CD4-positive, alpha-beta memory T cell (primary cell): Measurements from ENCODE around the gene ARHGAP6. TPM values are rescaled to one million over a fixed set of nuclear protein-coding genes. Genes with fewer than 3 reads are reported as not detected.

Experiments used
- CTCF ChIA-PET: fragments of 350-600 bp; sonication (Branson Sonifier 250); formaldehyde crosslinking; loops from one replicate; lab custom pipeline; 2021; ENCODE audit warnings: inconsistent platforms; ENCODE audit not compliant: partially characterized antibody; lab: Charles Lee
- POLR2A ChIA-PET: fragments of 350-600 bp; sonication (Branson Sonifier 250); formaldehyde crosslinking; loops from one replicate; lab custom pipeline; 2021; ENCODE audit not compliant: partially characterized antibody; lab: Charles Lee
- DNase-seq, 5 donors: peaks; one replicate each; pipeline versions ENCODE4 v3.0.0 to v3.0.0-alpha.2; 2020 to 2022; ENCODE audit warnings: mixed read lengths in 1 of 5
- H3K27ac ChIP-seq: one replicate; pipeline ENCODE4 v1.7.0; 2013; ENCODE audit warnings: low read depth, low read length
- H3K27me3 ChIP-seq: 2 replicates; pipeline ENCODE4 v1.7.0; 2013; ENCODE audit warnings: mild to moderate bottlenecking, low read length, moderate library complexity; ENCODE audit not compliant: insufficient read depth
- H3K36me3 ChIP-seq: 2 replicates; pipeline ENCODE4 v1.7.0; 2013; ENCODE audit warnings: mild to moderate bottlenecking, low read length, moderate library complexity; ENCODE audit not compliant: insufficient read depth
- H3K4me1 ChIP-seq: 2 replicates; pipeline ENCODE4 v1.7.0; 2013; ENCODE audit warnings: mild to moderate bottlenecking, low read length, moderate library complexity; ENCODE audit not compliant: insufficient read depth
- H3K4me3 ChIP-seq, 2 donors: one replicate each; pipeline ENCODE4 v1.7.0; 2013; ENCODE audit warnings: low read length in 2 of 2, mild to moderate bottlenecking in 1 of 2
- H3K9me3 ChIP-seq, 2 donors: one replicate each; pipeline ENCODE4 v1.7.0; 2013; ENCODE audit warnings: low read length in 2 of 2, control low read depth in 1 of 2; ENCODE audit not compliant: control insufficient read depth in 1 of 2
- H3K27ac Mint-ChIP-seq, 7 donors: one replicate each; pipeline ENCODE4 v1.8.0; 2020 to 2021; ENCODE audit warnings: mixed read lengths in 7 of 7, mild to moderate bottlenecking in 6 of 7, inconsistent platforms in 3 of 7, moderate library complexity in 3 of 7
- H3K27me3 Mint-ChIP-seq, 2 donors: one replicate each; pipeline ENCODE4 v1.8.0; 2020 to 2021; ENCODE audit warnings: mixed read lengths in 2 of 2
- H3K36me3 Mint-ChIP-seq, 2 donors: one replicate each; pipeline ENCODE4 v1.8.0; 2020 to 2021; ENCODE audit warnings: mixed read lengths in 2 of 2, inconsistent platforms in 1 of 2, mild to moderate bottlenecking in 1 of 2
- H3K4me1 Mint-ChIP-seq, 4 donors: one replicate each; pipeline ENCODE4 v1.8.0; 2020 to 2021; ENCODE audit warnings: mixed read lengths in 4 of 4, mild to moderate bottlenecking in 1 of 4
- H3K4me3 Mint-ChIP-seq, 8 donors: one replicate each; pipeline ENCODE4 v1.8.0; 2020 to 2021; ENCODE audit warnings: mixed read lengths in 8 of 8, mild to moderate bottlenecking in 7 of 8, moderate library complexity in 6 of 8, inconsistent platforms in 3 of 8
- H3K9me3 Mint-ChIP-seq, 8 donors: one replicate each; pipeline ENCODE4 v1.8.0; 2020 to 2021; ENCODE audit warnings: mixed read lengths in 8 of 8, mild to moderate bottlenecking in 5 of 8, inconsistent platforms in 3 of 8, moderate library complexity in 1 of 8
- intact Hi-C: fragments of 100-400 bp; cut with micrococcal nuclease; formaldehyde crosslinking; loops from one replicate; pipeline ENCODE4 v1.15.1; 2023
- polyA plus RNA-seq, 2 donors: library from polyadenylated mRNA; unstranded; fragments of 300-500 nt; fragmentation: Illumina TruSeq; gene quantifications; one replicate each; pipeline ENCODE4 v1.2.3, GENCODE V29; 2021
- total RNA-seq, 2 experiments: library from RNA; stranded (reverse); gene quantifications; one replicate each; pipeline ENCODE4 v1.2.3, GENCODE V29; 2021

The ARHGAP6 gene
- total and polyA plus RNA-seq, 4 experiments from 2014 or later, result not detected

- no peak overlapping the region for H3K27ac Mint-ChIP-seq
- no peaks in the 10 kb centered on the region for H3K4me1 Mint-ChIP-seq
- H3K36me3 ChIP-seq, result no peaks in the 10 kb centered on the region
- no peak overlapping the region for H3K27ac ChIP-seq
- no peaks in the 10 kb centered on the region for H3K9me3 ChIP-seq
- H3K4me1 ChIP-seq, result no peaks in the 10 kb centered on the region
- H3K27me3 Mint-ChIP-seq, result peaks cover 0 to 3% of the 10 kb centered on the region in 2 donors
- intact Hi-C loops, result no loop called here
- no peak overlapping the region for H3K4me3 Mint-ChIP-seq
- DNase-seq, result no peak
- H3K36me3 Mint-ChIP-seq, result no peaks in the 10 kb centered on the region
- peaks cover 0 to 3% (median 0%) of the 10 kb centered on the region in 8 donors for H3K9me3 Mint-ChIP-seq
- ChIA-PET CTCF (no interaction called here), POLR2A (no interaction called here)
- H3K27me3 ChIP-seq, result no peaks in the 10 kb centered on the region
- H3K4me3 ChIP-seq, result no peak overlapping the region
These were observed 88.1 kb downstream of the ARHGAP6 start for GRCh38 chrX:11577603-11578002.

DNA sequence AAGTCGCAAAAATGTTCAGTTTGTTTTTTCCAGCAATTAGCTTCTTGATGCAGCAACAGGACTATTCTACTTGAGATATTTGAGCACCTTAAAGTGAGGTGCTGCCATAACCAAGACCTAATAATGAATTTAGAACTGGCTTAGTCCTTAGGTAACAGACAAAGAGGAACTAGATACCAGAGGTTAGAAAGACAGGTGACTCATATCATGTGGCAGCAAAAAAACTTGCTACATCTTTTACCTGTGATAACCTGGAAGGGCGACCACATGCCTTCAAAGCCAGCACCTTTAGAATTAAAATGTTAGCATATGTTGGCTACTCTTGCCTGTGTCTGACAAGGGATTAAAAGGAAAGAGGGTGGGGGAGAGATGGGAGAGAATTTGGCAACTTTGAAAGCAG is 90.4 kb downstream of the ARHGAP6 start:
- H3K4me3 Mint-ChIP-seq, result no peak overlapping the region
- intact Hi-C loops, result no loop called here
- no peaks in the 10 kb centered on the region for H3K9me3 ChIP-seq

DNA sequence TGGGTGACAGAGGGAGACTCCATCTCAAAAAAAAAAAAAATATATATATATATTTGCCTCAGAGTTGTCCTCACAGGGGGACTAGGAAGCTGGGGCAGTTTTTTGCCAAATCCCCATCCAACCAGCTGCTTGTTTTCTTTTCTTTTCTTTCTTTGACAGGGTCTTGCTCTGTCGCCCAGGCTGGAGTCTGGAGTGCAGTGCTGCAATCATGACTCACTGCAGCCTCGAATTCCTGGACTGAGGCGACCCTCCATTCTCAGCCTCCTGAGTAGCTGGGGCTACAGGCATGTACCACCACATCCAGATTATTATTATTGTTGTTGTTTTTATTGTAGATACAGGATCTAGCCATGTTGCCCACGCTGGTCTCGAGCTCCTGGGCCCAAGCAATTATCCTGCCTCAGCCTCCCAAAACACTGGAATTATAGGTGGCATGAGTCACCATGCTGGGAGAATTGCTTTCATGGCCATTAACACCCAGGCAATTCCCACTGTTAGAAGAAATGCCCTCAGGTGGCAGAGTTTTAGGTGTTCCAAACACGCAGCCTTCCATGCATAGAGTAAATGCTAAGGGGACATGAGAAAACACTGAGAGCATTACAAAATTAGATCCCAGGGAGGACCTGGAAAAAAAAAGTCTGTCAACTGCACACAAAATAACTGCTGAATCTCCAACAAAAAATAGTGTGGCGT is 98.0 kb downstream of the ARHGAP6 start:
- CTCF ChIA-PET, result interaction anchor here (0.7 to 1.1 kb wide), 2 partner anchors 9 to 14 kb away, joined by 3 read pairs; no protein-coding TSS in a partner anchor
- H3K36me3 Mint-ChIP-seq, result no peaks in the 10 kb centered on the region
- H3K27me3 ChIP-seq, result no peaks in the 10 kb centered on the region
- POLR2A ChIA-PET, result no interaction called here
- no peaks in the 10 kb centered on the region for H3K9me3 Mint-ChIP-seq
- H3K36me3 ChIP-seq, result no peaks in the 10 kb centered on the region
- DNase-seq, result no peak
- H3K4me1 ChIP-seq, result no peaks in the 10 kb centered on the region
- H3K4me1 Mint-ChIP-seq, result no peaks in the 10 kb centered on the region
- H3K27ac Mint-ChIP-seq, result no peak overlapping the region
- H3K9me3 ChIP-seq, result no peaks in the 10 kb centered on the region
- H3K4me3 ChIP-seq, result no peak overlapping the region
- no peak overlapping the region for H3K27ac ChIP-seq
- intact Hi-C loops, result no loop called here
- no peak overlapping the region for H3K4me3 Mint-ChIP-seq
- no peaks in the 10 kb centered on the region for H3K27me3 Mint-ChIP-seq

More for the DNA sequence above, 90.4 kb downstream of the ARHGAP6 start:
- Histone ChIP-seq H3K4me1 (no peaks in the 10 kb centered on the region), H3K36me3 (no peaks in the 10 kb centered on the region), H3K27me3 (no peaks in the 10 kb centered on the region), H3K27ac (no peak overlapping the region), H3K4me3 (no peak overlapping the region)
- no peak for DNase-seq
- Mint-ChIP-seq H3K27me3 (peaks cover 0 to 3% of the 10 kb centered on the region in 2 donors), H3K9me3 (peaks cover 0 to 3% (median 0%) of the 10 kb centered on the region in 8 donors), H3K27ac (no peak overlapping the region), H3K36me3 (no peaks in the 10 kb centered on the region), H3K4me1 (no peaks in the 10 kb centered on the region)
- CTCF ChIA-PET, result interaction anchor here (1.6 kb wide), 1 partner anchor 9 kb away, joined by 3 read pairs; no protein-coding TSS in a partner anchor
- POLR2A ChIA-PET, result no interaction called here

GRCh38 chrX:11566789-11567188 is 98.9 kb downstream of the ARHGAP6 start:
- no peaks in the 10 kb centered on the region for H3K27me3 Mint-ChIP-seq
- CTCF ChIA-PET, result no interaction called here
- no peaks in the 10 kb centered on the region for H3K9me3 ChIP-seq
- H3K36me3 Mint-ChIP-seq, result no peaks in the 10 kb centered on the region
- no peaks in the 10 kb centered on the region for H3K27me3 ChIP-seq
- no peaks in the 10 kb centered on the region for H3K4me1 Mint-ChIP-seq
- DNase-seq, result no peak
- no peaks in the 10 kb centered on the region for H3K9me3 Mint-ChIP-seq
- no peak overlapping the region for H3K4me3 ChIP-seq
- intact Hi-C loops, result no loop called here
- no peaks in the 10 kb centered on the region for H3K4me1 ChIP-seq
- POLR2A ChIA-PET, result no interaction called here
- no peaks in the 10 kb centered on the region for H3K36me3 ChIP-seq
- H3K4me3 Mint-ChIP-seq, result no peak overlapping the region
- H3K27ac Mint-ChIP-seq, result no peak overlapping the region
- no peak overlapping the region for H3K27ac ChIP-seq

- Mint-ChIP-seq H3K4me1 (no peaks in the 10 kb centered on the region), H3K36me3 (no peaks in the 10 kb centered on the region), H3K27me3 (no peaks in the 10 kb centered on the region), H3K4me3 (no peak overlapping the region), H3K9me3 (no peaks in the 10 kb centered on the region), H3K27ac (no peak overlapping the region)
- CTCF ChIA-PET, result interaction anchor here (1.4 kb wide), 1 partner anchor 34 kb away, joined by 3 read pairs; no protein-coding TSS in a partner anchor
- H3K27ac ChIP-seq, result no peak overlapping the region
- no peak for DNase-seq
- intact Hi-C loops, result no loop called here
- H3K9me3 ChIP-seq, result no peaks in the 10 kb centered on the region
- H3K36me3 ChIP-seq, result no peaks in the 10 kb centered on the region
- H3K27me3 ChIP-seq, result no peaks in the 10 kb centered on the region
- POLR2A ChIA-PET, result no interaction called here
- no peaks in the 10 kb centered on the region for H3K4me1 ChIP-seq
- no peak overlapping the region for H3K4me3 ChIP-seq
These were observed 99.5 kb downstream of the ARHGAP6 start for GRCh38 chrX:11566173-11566572.

GRCh38 chrX:11564546-11564945 is 101.2 kb downstream of the ARHGAP6 start:
- H3K27me3 Mint-ChIP-seq, result no peaks in the 10 kb centered on the region
- Histone ChIP-seq H3K9me3 (no peaks in the 10 kb centered on the region), H3K4me3 (no peak overlapping the region), H3K4me1 (no peaks in the 10 kb centered on the region), H3K36me3 (no peaks in the 10 kb centered on the region), H3K27ac (no peak overlapping the region), H3K27me3 (no peaks in the 10 kb centered on the region)
- H3K27ac Mint-ChIP-seq, result no peak overlapping the region
- POLR2A ChIA-PET, result no interaction called here
- CTCF ChIA-PET, result no interaction called here
- no peaks in the 10 kb centered on the region for H3K4me1 Mint-ChIP-seq
- no peaks in the 10 kb centered on the region for H3K36me3 Mint-ChIP-seq
- DNase-seq, result no peak
- no peaks in the 10 kb centered on the region for H3K9me3 Mint-ChIP-seq
- no peak overlapping the region for H3K4me3 Mint-ChIP-seq
- intact Hi-C loops, result no loop called here

DNA sequence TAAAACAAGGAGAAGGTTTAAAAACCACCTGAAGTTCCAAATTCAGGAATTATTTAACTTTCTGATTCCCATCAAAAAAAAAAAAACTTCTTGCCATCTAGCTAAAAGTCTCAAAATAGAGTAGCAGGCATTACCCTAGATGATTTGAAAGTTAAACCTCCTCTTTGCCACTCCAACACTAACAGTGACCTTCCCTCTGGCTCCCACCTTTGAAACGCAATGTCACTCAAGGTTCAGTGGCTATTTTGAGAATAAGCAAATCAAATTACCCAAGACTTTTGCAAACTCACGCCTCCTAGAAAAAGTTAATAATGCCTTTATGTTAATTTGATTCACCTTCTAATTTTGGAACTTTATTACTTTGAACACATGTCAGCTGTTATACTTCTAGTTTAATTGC is 103.2 kb downstream of the ARHGAP6 start:
- no peaks in the 10 kb centered on the region for H3K4me1 Mint-ChIP-seq
- Histone ChIP-seq H3K4me1 (no peaks in the 10 kb centered on the region), H3K4me3 (no peak overlapping the region), H3K36me3 (no peaks in the 10 kb centered on the region), H3K27ac (no peak overlapping the region), H3K27me3 (no peaks in the 10 kb centered on the region), H3K9me3 (no peaks in the 10 kb centered on the region)
- H3K9me3 Mint-ChIP-seq, result peaks cover 0 to 4% (median 0%) of the 10 kb centered on the region in 8 donors
- intact Hi-C loops, result no loop called here
- H3K27me3 Mint-ChIP-seq, result peaks cover 0 to 2% of the 10 kb centered on the region in 2 donors
- no peak for DNase-seq
- CTCF ChIA-PET, result no interaction called here
- no peak overlapping the region for H3K27ac Mint-ChIP-seq
- H3K36me3 Mint-ChIP-seq, result no peaks in the 10 kb centered on the region
- POLR2A ChIA-PET, result no interaction called here
- H3K4me3 Mint-ChIP-seq, result no peak overlapping the region
